HCT116 (cell line): ENCODE measurements around the gene GAB4. TPM values are rescaled to one million over a fixed set of nuclear protein-coding genes. Genes with fewer than 3 reads are reported as not detected.
"Not testable (repeated sequence)": the region's sequence is repeated elsewhere in the genome, so short reads cannot be mapped to it uniquely, and the experiment has no call there.

Experiments
- ATAC-seq: fragments of 200-7000 bp; cut with Tn5 transposase; 2 replicates; pipeline ENCODE4 v1.9.1; 2020; ENCODE audit warnings: mild to moderate bottlenecking, moderate library complexity
- BruUV-seq: library from RNA; stranded (reverse); fragments of 400-500 nt; replicated peaks from 2 replicates; lab custom pipeline; 2021; lab: Mats Ljungman, UMichigan
- CTCF ChIA-PET: fragments of 300-600 bp; sonication (Branson Sonifier 250); formaldehyde crosslinking; loops from one replicate; lab custom pipeline; 2021; ENCODE audit warnings: antibody characterized with exemption; lab: Charles Lee
- POLR2A ChIA-PET: fragments of 300-600, 350-600 bp; sonication (Branson Sonifier 250); formaldehyde crosslinking; loops from one replicate; lab custom pipeline; 2021; ENCODE audit warnings: antibody characterized with exemption; lab: Charles Lee
- RAD21 ChIA-PET, 2 experiments: fragments of 300-600 bp; sonication (Branson Sonifier 250); formaldehyde crosslinking; loops; one replicate each; lab custom pipeline; 2023; ENCODE audit warnings: low total read pairs in 2 of 2; ENCODE audit not compliant: uncharacterized antibody in 2 of 2, unreplicated experiment in 2 of 2, low non-redundant PET in 1 of 2; lab: Charles Lee
- DNase-seq: peaks from one replicate; pipeline ENCODE4 v3.0.0-alpha.2; 2010; ENCODE audit warnings: low read depth, low spot score
- H2AFZ ChIP-seq: fragments of 200-600 bp; shearing (Covaris generic), sonication (generic); 2 replicates; pipeline ENCODE4 v1.6.1; 2017; ENCODE audit warnings: low read depth, mixed run types, mixed read lengths, antibody characterized with exemption, low read length; ENCODE audit not compliant: poor library complexity, severe bottlenecking
- H3K27ac ChIP-seq: 2 replicates; pipeline ENCODE4 v1.5.1; 2012; ENCODE audit warnings: low read depth, low read length
- H3K27me3 ChIP-seq: fragments of 200-600 bp; sonication (generic); 2 replicates; pipeline ENCODE4 v1.6.1; 2016; ENCODE audit warnings: mixed run types, low read length, mixed read lengths; ENCODE audit not compliant: insufficient read depth
- H3K36me3 ChIP-seq, 2 experiments: fragments of 200-500 bp in 1 of 2; fragments of 200-600 bp in 1 of 2; sonication (Bioruptor generic) in 1 of 2; sonication (generic) in 1 of 2; 2 replicates each; pipeline versions ENCODE4 v1.5.1 to v1.6.1; 2014 to 2016; ENCODE audit warnings: low read length in 2 of 2, inconsistent platforms in 1 of 2, mixed read lengths in 1 of 2, mixed run types in 1 of 2; ENCODE audit not compliant: insufficient read depth in 2 of 2, control insufficient read depth in 1 of 2
- H3K4me1 ChIP-seq, 2 experiments: fragments of 200-600 bp in 1 of 2; sonication (generic) in 1 of 2; 2 replicates each; pipeline versions ENCODE4 v1.5.1 to v1.6.1; 2012 to 2017; ENCODE audit warnings: low read length in 2 of 2, inconsistent platforms in 1 of 2, mild to moderate bottlenecking in 1 of 2, mixed read lengths in 1 of 2, mixed run types in 1 of 2, moderate library complexity in 1 of 2; ENCODE audit not compliant: insufficient read depth in 2 of 2, control insufficient read depth in 1 of 2
- H3K4me2 ChIP-seq: fragments of 200-600 bp; sonication (generic); 2 replicates; pipeline ENCODE4 v1.6.1; 2017; ENCODE audit warnings: mixed run types, low read length, mixed read lengths
- H3K4me3 ChIP-seq, 2 experiments: fragments of 200-600 bp in 1 of 2; sonication (generic) in 1 of 2; replicated peaks in 1 of 2; 2 replicates each; pipeline ENCODE4 v1.5.1; 2011 to 2016; ENCODE audit warnings: low read length in 2 of 2, control low read depth in 1 of 2, low read depth in 1 of 2, mild to moderate bottlenecking in 1 of 2, mixed read lengths in 1 of 2, mixed run types in 1 of 2
- H3K79me2 ChIP-seq: fragments of 200-600 bp; sonication (generic); 2 replicates; pipeline ENCODE4 v1.6.1; 2017; ENCODE audit warnings: mild to moderate bottlenecking, mixed run types, low read length, moderate library complexity, mixed read lengths; ENCODE audit not compliant: insufficient read depth
- H3K9ac ChIP-seq: fragments of 200-600 bp; sonication (generic); 2 replicates; pipeline ENCODE4 v1.6.1; 2016; ENCODE audit warnings: low read length, mixed read lengths
- H3K9me2 ChIP-seq: fragments of 200-600 bp; sonication (generic), shearing (Covaris generic); 2 replicates; pipeline ENCODE4 v1.6.1; 2017; ENCODE audit warnings: mixed run types, mild to moderate bottlenecking, moderate library complexity; ENCODE audit not compliant: insufficient read depth
- H3K9me3 ChIP-seq, 2 experiments: fragments of 200-500 bp in 1 of 2; fragments of 200-600 bp in 1 of 2; sonication (Bioruptor generic) in 1 of 2; sonication (generic) in 1 of 2; 2 replicates each; pipeline ENCODE4 v1.6.1; 2014 to 2017; ENCODE audit warnings: low read length in 2 of 2, mixed read lengths in 2 of 2, inconsistent platforms in 1 of 2, low read depth in 1 of 2, mild to moderate bottlenecking in 1 of 2, mixed run types in 1 of 2, moderate library complexity in 1 of 2; ENCODE audit not compliant: control insufficient read depth in 1 of 2, insufficient read depth in 1 of 2
- H4K20me1 ChIP-seq: fragments of 200-600 bp; sonication (generic), shearing (Covaris generic); 2 replicates; pipeline ENCODE4 v1.6.1; 2017; ENCODE audit warnings: mixed run types, mild to moderate bottlenecking, moderate library complexity; ENCODE audit not compliant: insufficient read depth
- intact Hi-C: fragments of 100-400 bp; cut with micrococcal nuclease; formaldehyde crosslinking; loops from 2 replicates; pipeline ENCODE4 v1.10.0; 2022
- total RNA-seq: library from RNA; stranded (reverse); gene quantifications from one replicate; pipeline ENCODE4 v1.2.1, GENCODE V29; 2021; ENCODE audit not compliant: unreplicated experiment

GAB4 gene
- total RNA-seq, 1 experiment from 2014 or later: not detected

- CTCF ChIA-PET, H3K9me2 ChIP-seq, BruUV-seq: not testable (repeated sequence)
These were observed 24.3 kb upstream of the GAB4 start for GRCh38 chr22:17032277-17032676.

GRCh38 chr22:17024380-17024779 is 16.4 kb upstream of the GAB4 start:
- H3K36me3 ChIP-seq, H3K4me1 ChIP-seq, POLR2A ChIA-PET, H2AFZ ChIP-seq, ATAC-seq, DNase-seq, H3K9me3 ChIP-seq, H3K9me2 ChIP-seq, CTCF ChIA-PET, H3K9ac ChIP-seq, BruUV-seq, H3K27ac ChIP-seq, H3K79me2 ChIP-seq, H3K4me3 ChIP-seq, intact Hi-C loops, H3K27me3 ChIP-seq, H4K20me1 ChIP-seq, H3K4me2 ChIP-seq: not testable (repeated sequence)
- RAD21 ChIA-PET: interaction anchor here in 1 of 2 experiments (0.6 kb wide), 1 partner anchor 19 kb away, joined by 3 read pairs; no protein-coding TSS in a partner anchor

More at GRCh38 chr22:17032277-17032676, 24.3 kb upstream of the GAB4 start:
- H2AFZ ChIP-seq, DNase-seq, RAD21 ChIA-PET, H3K4me2 ChIP-seq, H3K9ac ChIP-seq, H4K20me1 ChIP-seq, H3K4me1 ChIP-seq, H3K4me3 ChIP-seq, H3K27me3 ChIP-seq, H3K79me2 ChIP-seq, POLR2A ChIA-PET, ATAC-seq, H3K27ac ChIP-seq, H3K36me3 ChIP-seq, intact Hi-C loops, H3K9me3 ChIP-seq: not testable (repeated sequence)

GRCh38 chr22:17015552-17015951 is 7.5 kb upstream of the GAB4 start:
- H2AFZ ChIP-seq, H3K9me2 ChIP-seq, H3K36me3 ChIP-seq, H3K4me2 ChIP-seq, BruUV-seq, POLR2A ChIA-PET, H3K4me3 ChIP-seq, H3K9me3 ChIP-seq, H3K9ac ChIP-seq, H3K27me3 ChIP-seq, H3K27ac ChIP-seq, H3K79me2 ChIP-seq, H3K4me1 ChIP-seq, RAD21 ChIA-PET, DNase-seq, H4K20me1 ChIP-seq, CTCF ChIA-PET, ATAC-seq, intact Hi-C loops: not testable (repeated sequence)

GRCh38 chr22:17014101-17014440 is 6.0 kb upstream of the GAB4 start:
- H2AFZ ChIP-seq, H3K4me1 ChIP-seq, H3K9me2 ChIP-seq, H3K27me3 ChIP-seq, H3K4me3 ChIP-seq, POLR2A ChIA-PET, DNase-seq, intact Hi-C loops, H3K4me2 ChIP-seq, BruUV-seq, H3K79me2 ChIP-seq, H3K27ac ChIP-seq, H3K36me3 ChIP-seq, CTCF ChIA-PET, H3K9ac ChIP-seq, RAD21 ChIA-PET, H4K20me1 ChIP-seq, ATAC-seq, H3K9me3 ChIP-seq: not testable (repeated sequence)
